Spinal cord (tissue), 10 donors: ENCODE data around the gene ARL15. TPM values are rescaled to one million over a fixed set of nuclear protein-coding genes. Genes with fewer than 3 reads are reported as not detected.
"Not testable (repeated sequence)": the region's sequence is repeated elsewhere in the genome, so short reads cannot be mapped to it uniquely, and the experiment has no call there.

Experiments used
- DNase-seq, 6 donors: peaks; one replicate each; pipeline versions ENCODE4 v3.0.0 to v3.0.0-alpha.2; 2013 to 2015; ENCODE audit warnings: low spot score in 6 of 6, low read depth in 4 of 6
- H3K27ac ChIP-seq: one replicate; pipeline ENCODE4 v1.5.1; 2013; ENCODE audit warnings: low read depth, low read length, control low read depth
- H3K27me3 ChIP-seq: one replicate; pipeline ENCODE4 v1.6.1; 2013; ENCODE audit warnings: low read length; ENCODE audit not compliant: control insufficient read depth, insufficient read depth
- H3K36me3 ChIP-seq: one replicate; pipeline ENCODE4 v1.6.1; 2013; ENCODE audit warnings: low read length; ENCODE audit not compliant: control insufficient read depth, insufficient read depth
- H3K4me1 ChIP-seq: one replicate; pipeline ENCODE4 v1.6.1; 2013; ENCODE audit warnings: low read length; ENCODE audit not compliant: control insufficient read depth, insufficient read depth
- H3K4me3 ChIP-seq: one replicate; pipeline ENCODE4 v1.5.1; 2013; ENCODE audit warnings: low read depth, low read length, control low read depth
- H3K9me3 ChIP-seq: one replicate; pipeline ENCODE4 v1.6.1; 2013; ENCODE audit warnings: low read length; ENCODE audit not compliant: control insufficient read depth, insufficient read depth
- WGBS: methylation state at CpG from one replicate; pipeline ENCODE4 v1.1.5; 2013; ENCODE audit warnings: missing lambda C conversion rate; ENCODE audit not compliant: insufficient coverage; 5-methylcytosine and 5-hydroxymethylcytosine counted together
- polyA plus RNA-seq, 2 donors: library from polyadenylated mRNA; unstranded; fragments of 120-200 nt; gene quantifications; one replicate each; pipeline ENCODE4 v1.2.1, GENCODE V29; 2013; ENCODE audit not compliant: insufficient read length in 2 of 2
- total RNA-seq, 2 donors: library from RNA; depleted of rRNA in 1 of 2; stranded (reverse); fragments of 120-200 nt in 1 of 2; fragments of >200 nt in 1 of 2; gene quantifications; one replicate each; pipeline versions ENCODE4 v1.2.3 to v1.2.4, GENCODE V29; 2013 to 2014
- donor health status: healthy.

The ARL15 gene
- total and polyA plus RNA-seq, 4 donors: 24.7 to 67.6 (median 36.4) TPM

DNA sequence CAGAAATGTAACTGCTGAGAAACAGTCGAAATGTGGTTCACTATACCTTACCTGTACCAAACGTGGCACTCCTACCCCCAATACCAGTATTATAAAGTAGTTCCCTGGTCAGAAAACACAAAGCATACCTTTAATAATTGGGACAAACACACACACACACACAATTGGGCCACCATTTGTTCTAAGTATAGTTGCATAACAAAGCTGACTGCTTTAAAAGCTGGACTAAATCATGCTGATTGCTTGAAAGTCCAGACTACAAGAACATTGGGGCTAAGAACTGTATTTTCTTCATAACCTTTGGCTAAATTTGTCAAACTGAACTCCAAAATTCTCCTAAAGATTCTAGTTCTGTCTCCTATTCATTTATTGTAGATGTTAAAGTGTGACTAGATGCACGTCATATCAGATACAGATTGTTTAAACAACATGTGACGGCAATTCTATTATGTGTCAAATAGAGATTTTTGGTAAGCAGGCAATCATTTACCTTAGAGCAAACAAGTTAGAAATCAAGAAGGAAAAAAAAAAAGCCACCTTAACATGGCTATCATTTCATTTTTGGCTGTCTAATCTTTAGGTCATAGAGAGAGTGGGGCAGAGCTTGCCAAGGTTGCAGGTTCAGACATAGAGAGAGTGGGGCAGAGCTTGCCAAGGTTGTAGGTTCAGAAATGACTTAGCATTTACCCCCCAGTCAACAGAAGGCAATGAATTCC is 265.1 kb downstream of the ARL15 start:
- Histone ChIP-seq H3K27ac (no peak overlapping the region), H3K27me3 (no peaks in the 10 kb centered on the region), H3K36me3 (no peaks in the 10 kb centered on the region), H3K4me3 (no peak overlapping the region), H3K9me3 (no peaks in the 10 kb centered on the region), H3K4me1 (no peaks in the 10 kb centered on the region)
- no peak for DNase-seq
- WGBS: 90% methylated on average over 2 of the region's 4 CpGs

DNA sequence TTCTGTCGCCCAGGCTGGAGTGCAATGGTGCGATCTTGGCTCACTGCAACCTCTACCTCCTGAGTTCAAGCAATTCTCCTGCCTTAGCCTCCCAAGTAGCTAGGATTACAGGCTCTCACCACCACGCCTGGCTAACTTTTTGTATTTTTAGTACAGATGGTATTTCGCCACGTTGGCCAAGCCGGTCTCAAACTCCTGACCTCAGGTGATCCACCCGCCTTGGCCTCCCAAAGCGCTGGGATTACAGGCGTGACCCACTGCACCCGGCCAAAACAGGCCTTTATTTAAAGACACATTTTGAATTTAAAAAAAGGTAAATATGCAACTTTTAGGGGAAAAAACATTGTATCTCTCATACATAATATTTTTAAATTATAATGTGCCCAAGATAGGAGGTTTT is 266.1 kb downstream of the ARL15 start:
- not testable (repeated sequence) for H3K27ac ChIP-seq, H3K36me3 ChIP-seq, H3K9me3 ChIP-seq, H3K27me3 ChIP-seq, H3K4me3 ChIP-seq, H3K4me1 ChIP-seq, DNase-seq
- 100% methylated on average over 2 of the region's 10 CpGs for WGBS

DNA sequence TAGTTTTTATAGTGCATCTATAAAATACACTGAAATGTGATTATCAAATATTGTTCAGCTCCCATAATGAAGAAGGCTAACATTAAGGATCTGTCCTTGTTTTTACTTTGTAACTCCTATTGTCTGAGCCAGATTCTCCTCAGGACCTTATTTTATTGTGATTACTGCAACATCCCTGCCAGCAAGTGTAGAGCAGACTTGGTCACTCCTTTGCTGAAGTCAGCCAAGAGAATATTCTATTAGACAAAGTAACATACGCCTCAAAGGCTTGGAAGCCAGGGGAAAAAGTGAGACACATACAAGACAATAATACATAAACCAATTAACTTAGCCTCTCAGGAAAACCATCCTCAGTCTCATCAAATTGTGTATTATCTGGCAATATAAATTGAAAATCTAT is 269.6 kb downstream of the ARL15 start:
- H3K4me1 ChIP-seq: no peaks in the 10 kb centered on the region
- no CpG with 5 or more reads among the region's 1 CpG for WGBS
- no peaks in the 10 kb centered on the region for H3K36me3 ChIP-seq
- no peak overlapping the region for H3K27ac ChIP-seq
- peak in 1 of 6 donors; percentile 37 for DNase-seq
- H3K4me3 ChIP-seq: no peak overlapping the region
- no peaks in the 10 kb centered on the region for H3K9me3 ChIP-seq
- H3K27me3 ChIP-seq: no peaks in the 10 kb centered on the region

DNA sequence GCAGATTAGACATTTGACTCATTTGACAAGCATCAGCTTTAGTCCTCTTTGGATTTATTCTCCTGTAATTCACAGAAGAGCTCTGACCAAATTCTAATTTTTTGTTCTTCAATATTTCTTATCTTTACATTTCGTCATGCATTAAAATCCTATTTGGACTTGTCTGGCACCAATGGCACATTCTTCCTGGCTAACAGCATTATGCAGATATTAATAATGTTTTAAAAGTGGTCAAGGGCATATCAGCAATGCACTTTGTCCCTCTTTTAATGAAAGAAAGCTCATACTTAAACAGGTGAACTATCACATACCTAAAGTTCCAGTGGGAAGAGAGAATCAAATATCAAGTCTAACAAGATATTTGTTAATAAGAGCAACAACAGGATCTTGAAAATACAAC is 270.4 kb downstream of the ARL15 start:
- Histone ChIP-seq H3K27ac (no peak overlapping the region), H3K4me1 (no peaks in the 10 kb centered on the region), H3K36me3 (no peaks in the 10 kb centered on the region), H3K4me3 (no peak overlapping the region), H3K9me3 (no peaks in the 10 kb centered on the region), H3K27me3 (no peaks in the 10 kb centered on the region)
- no CpG with 5 or more reads among the region's 1 CpG for WGBS
- DNase-seq: no peak

DNA sequence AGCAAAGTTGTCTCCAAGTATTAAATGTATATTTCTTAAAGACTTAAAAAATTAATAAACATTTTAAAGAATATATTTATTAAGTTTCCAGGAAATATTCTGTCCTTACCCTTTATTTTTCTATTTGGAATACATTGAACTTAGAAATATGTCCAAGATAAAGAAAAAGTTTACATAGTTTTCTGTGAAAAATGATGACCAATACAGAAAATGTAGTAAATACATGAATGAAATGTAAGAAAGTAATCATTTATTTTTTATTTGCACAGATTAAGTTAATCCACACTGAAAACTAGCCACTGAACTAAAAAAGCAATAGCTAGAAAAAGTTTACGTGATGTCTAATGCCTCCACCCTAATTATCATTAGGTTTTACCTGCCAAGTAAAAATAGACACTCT is 273.2 kb downstream of the ARL15 start:
- Histone ChIP-seq H3K27me3 (no peaks in the 10 kb centered on the region), H3K9me3 (no peaks in the 10 kb centered on the region), H3K36me3 (no peaks in the 10 kb centered on the region), H3K4me3 (no peak overlapping the region), H3K4me1 (no peaks in the 10 kb centered on the region), H3K27ac (no peak overlapping the region)
- no CpG with 5 or more reads among the region's 1 CpG for WGBS
- DNase-seq: no peak

DNA sequence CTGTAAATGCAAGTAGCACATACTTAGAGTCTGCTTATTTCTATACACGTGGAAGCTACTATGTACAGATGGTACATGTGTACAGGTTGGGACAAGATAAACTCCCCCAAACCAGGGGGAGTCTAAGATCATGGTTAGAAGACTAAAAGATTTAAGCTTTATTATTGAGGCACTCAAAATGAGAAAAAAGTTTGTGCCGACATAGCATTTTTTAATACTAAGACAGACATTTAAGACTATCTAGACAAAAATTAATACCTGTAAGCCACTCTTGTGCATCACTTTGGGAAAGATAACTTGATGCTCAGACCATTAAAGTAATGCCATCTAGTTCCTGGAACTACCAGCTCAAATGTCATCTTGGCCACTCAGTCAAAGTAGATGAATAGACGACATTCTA is 279.4 kb downstream of the ARL15 start:
- H3K27ac ChIP-seq: no peak overlapping the region
- no peak overlapping the region for H3K4me3 ChIP-seq
- no peaks in the 10 kb centered on the region for H3K36me3 ChIP-seq
- WGBS: no CpG with 5 or more reads among the region's 3 CpGs
- no peaks in the 10 kb centered on the region for H3K4me1 ChIP-seq
- no peaks in the 10 kb centered on the region for H3K9me3 ChIP-seq
- H3K27me3 ChIP-seq: no peaks in the 10 kb centered on the region
- DNase-seq: no peak

- no peaks in the 10 kb centered on the region for H3K36me3 ChIP-seq
- no peaks in the 10 kb centered on the region for H3K4me1 ChIP-seq
- H3K4me3 ChIP-seq: no peak overlapping the region
- no peaks in the 10 kb centered on the region for H3K9me3 ChIP-seq
- no peak overlapping the region for H3K27ac ChIP-seq
- no peaks in the 10 kb centered on the region for H3K27me3 ChIP-seq
- no peak for DNase-seq
- no CpG with 5 or more reads among the region's 1 CpG for WGBS
These were observed 285.9 kb downstream of the ARL15 start for GRCh38 chr5:54024466-54024865.

DNA sequence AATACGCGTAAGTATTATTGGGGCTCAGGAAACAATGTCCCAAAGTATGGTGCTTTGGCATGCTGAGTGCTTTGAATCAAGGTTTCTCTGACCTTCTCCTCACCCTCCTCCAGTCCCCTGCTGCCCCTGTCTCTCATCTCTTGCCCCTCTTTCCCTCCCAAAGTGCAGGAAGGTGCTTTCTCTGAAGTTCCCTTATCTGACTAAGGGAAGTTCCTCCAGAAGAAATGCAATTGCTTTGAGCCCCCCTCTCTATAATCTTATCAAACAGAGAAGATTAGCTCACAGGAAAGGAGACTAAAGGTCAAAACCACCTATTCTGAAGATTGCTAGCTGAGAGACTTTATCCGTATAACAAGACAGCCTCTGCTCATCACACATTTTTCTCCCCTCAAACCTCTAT is 288.1 kb downstream of the ARL15 start:
- no peaks in the 10 kb centered on the region for H3K9me3 ChIP-seq
- DNase-seq: no peak
- WGBS: 86% methylated on average over 3 of the region's 3 CpGs
- H3K4me3 ChIP-seq: no peak overlapping the region
- no peaks in the 10 kb centered on the region for H3K36me3 ChIP-seq
- no peak overlapping the region for H3K27ac ChIP-seq
- H3K4me1 ChIP-seq: no peaks in the 10 kb centered on the region
- H3K27me3 ChIP-seq: no peaks in the 10 kb centered on the region

GRCh38 chr5:54021431-54022164 is 288.8 kb downstream of the ARL15 start:
- Histone ChIP-seq H3K27me3 (no peaks in the 10 kb centered on the region), H3K4me3 (no peak overlapping the region), H3K9me3 (no peaks in the 10 kb centered on the region), H3K27ac (no peak overlapping the region), H3K4me1 (no peaks in the 10 kb centered on the region), H3K36me3 (no peaks in the 10 kb centered on the region)
- no peak for DNase-seq
- 57% methylated on average over 1 of the region's 5 CpGs for WGBS

DNA sequence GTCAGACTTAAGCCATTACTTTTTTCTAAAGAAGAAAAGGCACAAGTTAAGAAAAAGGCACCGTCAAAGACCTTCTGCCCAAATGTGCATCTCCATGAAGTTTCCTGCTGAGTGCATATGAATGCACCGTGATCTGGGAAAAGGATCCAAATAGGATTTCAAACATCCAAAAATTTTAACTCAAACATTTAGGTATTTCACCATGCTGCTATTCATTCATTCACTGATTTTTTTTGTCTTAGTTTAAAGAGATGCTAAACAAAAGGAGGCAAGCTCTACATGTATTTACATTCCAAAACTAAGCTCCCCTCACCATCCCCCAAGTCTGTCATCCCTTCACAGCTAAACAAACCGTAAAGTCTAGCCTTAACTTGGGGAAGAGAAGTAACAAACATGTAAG is 291.9 kb downstream of the ARL15 start:
- Histone ChIP-seq H3K27me3 (no peaks in the 10 kb centered on the region), H3K36me3 (no peaks in the 10 kb centered on the region), H3K9me3 (no peaks in the 10 kb centered on the region), H3K4me3 (no peak overlapping the region), H3K4me1 (no peaks in the 10 kb centered on the region), H3K27ac (no peak overlapping the region)
- no CpG with 5 or more reads among the region's 3 CpGs for WGBS
- DNase-seq: no peak
